ENCODE results near the gene NEURL1B. TPM values are rescaled to one million over a fixed set of nuclear protein-coding genes. Genes with fewer than 3 reads are reported as not detected.

Gene NEURL1B
- total RNA-seq, 1 donor from 2014 or later = 14.0 TPM

- DNase-seq (ENCODE audit: low spot score) = no peak
Observed at GRCh38 chr5:172608773-172609172, 32.3 kb upstream of the NEURL1B start.

GRCh38 chr5:172610643-172611042, 30.4 kb upstream of the NEURL1B start:
- DNase-seq (ENCODE audit: low spot score) = no peak

- no peak for DNase-seq (ENCODE audit: low spot score)
Observed at GRCh38 chr5:172611913-172612312, 29.1 kb upstream of the NEURL1B start.

GRCh38 chr5:172612771-172613170, 28.3 kb upstream of the NEURL1B start:
- DNase-seq (ENCODE audit: low spot score) = no peak

GRCh38 chr5:172616136-172616535, 24.9 kb upstream of the NEURL1B start:
- DNase-seq (ENCODE audit: low spot score) = no peak

GRCh38 chr5:172616730-172617129, 24.3 kb upstream of the NEURL1B start:
- DNase-seq (ENCODE audit: low spot score) = peak; percentile 81

- DNase-seq (ENCODE audit: low spot score) = no peak
Observed at GRCh38 chr5:172617817-172618216, 23.2 kb upstream of the NEURL1B start.

- DNase-seq (ENCODE audit: low spot score) = no peak
Observed at GRCh38 chr5:172618574-172619365, 22.3 kb upstream of the NEURL1B start.

GRCh38 chr5:172620506-172620905, 20.6 kb upstream of the NEURL1B start:
- DNase-seq (ENCODE audit: low spot score) = no peak

- no peak for DNase-seq (ENCODE audit: low spot score)
Observed at GRCh38 chr5:172622091-172623046, 18.7 kb upstream of the NEURL1B start.

- no peak for DNase-seq (ENCODE audit: low spot score)
Observed at GRCh38 chr5:172623313-172623980, 17.6 kb upstream of the NEURL1B start.

- peak; percentile 13 for DNase-seq (ENCODE audit: low spot score)
Observed at GRCh38 chr5:172624083-172624995, 16.7 kb upstream of the NEURL1B start.

- DNase-seq (ENCODE audit: low spot score) = no peak
Observed at GRCh38 chr5:172624996-172625964, 15.8 kb upstream of the NEURL1B start.

GRCh38 chr5:172626031-172626581, 15.0 kb upstream of the NEURL1B start:
- DNase-seq (ENCODE audit: low spot score) = no peak

- no peak for DNase-seq (ENCODE audit: low spot score)
Observed at GRCh38 chr5:172630082-172630481, 11.0 kb upstream of the NEURL1B start.

GRCh38 chr5:172630482-172630881, 10.6 kb upstream of the NEURL1B start:
- no peak for DNase-seq (ENCODE audit: low spot score)

- DNase-seq (ENCODE audit: low spot score) = no peak
Observed at GRCh38 chr5:172630986-172631385, 10.1 kb upstream of the NEURL1B start.

- DNase-seq (ENCODE audit: low spot score) = no peak
Observed at GRCh38 chr5:172632346-172633092, 8.5 kb upstream of the NEURL1B start.

All from umbilical cord (tissue), 2 donors.